AG04449 (cell line): ENCODE data around the gene NETO1.

Experiments used
- CTCF ChIA-PET: fragments of 350-600 bp; formaldehyde crosslinking; extraction: SDS; loops from one replicate; lab custom pipeline; 2021; ENCODE audit warnings: antibody characterized with exemption; lab: Yijun Ruan, JAX
- POLR2A ChIA-PET: fragments of 400-600, 350-600 bp; formaldehyde crosslinking; extraction: SDS; loops from one replicate; lab custom pipeline; 2020; ENCODE audit warnings: antibody characterized with exemption, inconsistent platforms; lab: Yijun Ruan, JAX
- DNase-seq: peaks from one replicate; pipeline ENCODE4 v3.0.0-alpha.2; 2010; ENCODE audit warnings: low read depth, low spot score
- H3K4me3 ChIP-seq: 2 replicates; pipeline ENCODE4 v1.5.1; 2011; ENCODE audit warnings: low read depth, mild to moderate bottlenecking, control low read depth, low read length
- CTCF ChIP-seq: IDR thresholded peaks from one replicate; pipeline ENCODE4 v1.5.1; 2011; ENCODE audit warnings: mild to moderate bottlenecking, moderate library complexity, low read length, control low read depth, inconsistent platforms; ENCODE audit not compliant: insufficient read depth; ENCODE audit errors: missing control alignments

Gene NETO1

GRCh38 chr18:72727776-72728175, 140.0 kb downstream of the NETO1 start:
- no peak for TF ChIP-seq CTCF
- no peak overlapping the region for H3K4me3 ChIP-seq
- POLR2A ChIA-PET: no interaction called here
- DNase-seq: no peak
- CTCF ChIA-PET: no interaction called here

GRCh38 chr18:72727038-72727655, 140.6 kb downstream of the NETO1 start:
- no peak overlapping the region for H3K4me3 ChIP-seq
- CTCF ChIA-PET: no interaction called here
- no peak for DNase-seq
- no peak for TF ChIP-seq CTCF
- POLR2A ChIA-PET: no interaction called here

GRCh38 chr18:72726201-72726600, 141.6 kb downstream of the NETO1 start:
- CTCF ChIA-PET: no interaction called here
- POLR2A ChIA-PET: no interaction called here
- no peak for TF ChIP-seq CTCF
- no peak for DNase-seq
- no peak overlapping the region for H3K4me3 ChIP-seq

- ChIA-PET CTCF (no interaction called here), POLR2A (no interaction called here)
- no peak overlapping the region for H3K4me3 ChIP-seq
- TF ChIP-seq CTCF: no peak
- no peak for DNase-seq
These were observed 146.5 kb downstream of the NETO1 start for GRCh38 chr18:72721330-72721729.

GRCh38 chr18:72720116-72720515, 147.7 kb downstream of the NETO1 start:
- CTCF ChIA-PET: no interaction called here
- H3K4me3 ChIP-seq: no peak overlapping the region
- POLR2A ChIA-PET: no interaction called here
- DNase-seq: no peak
- no peak for TF ChIP-seq CTCF

GRCh38 chr18:72704202-72704601, 163.6 kb downstream of the NETO1 start:
- no peak for TF ChIP-seq CTCF
- no peak overlapping the region for H3K4me3 ChIP-seq
- DNase-seq: no peak
- POLR2A ChIA-PET: no interaction called here
- CTCF ChIA-PET: no interaction called here
